Neural progenitor cell (in vitro differentiated cells): ENCODE results near the gene ASXL2. TPM values are rescaled to one million over a fixed set of nuclear protein-coding genes. Genes with fewer than 3 reads are reported as not detected.
A peak's percentile ranks its signal among the peaks of the same experiment; 100 is the strongest.

Experiments used
- DNase-seq: peaks from one replicate; pipeline ENCODE4 v3.0.0-alpha.2; 2016; ENCODE audit warnings: low spot score
- H2AFZ ChIP-seq: fragments of 200-600 bp; sonication (generic); replicated peaks from 2 replicates; pipeline ENCODE4 v1.6.1; 2016; ENCODE audit warnings: antibody characterized with exemption
- H3F3A ChIP-seq: fragments of 200-600 bp; sonication (generic); 2 replicates; pipeline ENCODE4 v1.6.1; 2016; ENCODE audit warnings: antibody characterized with exemption, low read depth
- H3K27ac ChIP-seq: fragments of 200-600 bp; sonication (generic); 2 replicates; pipeline ENCODE4 v1.5.1; 2016; ENCODE audit warnings: mild to moderate bottlenecking
- H3K27me3 ChIP-seq: fragments of 200-600 bp; sonication (generic); 2 replicates; pipeline ENCODE4 v1.6.1; 2016; ENCODE audit warnings: mild to moderate bottlenecking, moderate library complexity
- H3K36me3 ChIP-seq: fragments of 200-600 bp; sonication (generic); 2 replicates; pipeline ENCODE4 v1.5.1; 2016
- H3K4me1 ChIP-seq: fragments of 200-600 bp; sonication (generic); 2 replicates; pipeline ENCODE4 v1.6.1; 2016; ENCODE audit warnings: mixed run types
- H3K4me2 ChIP-seq: fragments of 200-600 bp; sonication (generic); 2 replicates; pipeline ENCODE4 v1.6.1; 2016
- H3K4me3 ChIP-seq: fragments of 200-600 bp; sonication (generic); 2 replicates; pipeline ENCODE4 v1.5.1; 2016
- H3K79me2 ChIP-seq: fragments of 200-600 bp; sonication (generic); 2 replicates; pipeline ENCODE4 v1.6.1; 2016; ENCODE audit warnings: low read depth
- H3K9ac ChIP-seq: fragments of 200-600 bp; sonication (generic); 2 replicates; pipeline ENCODE4 v1.6.1; 2016
- H3K9me3 ChIP-seq: fragments of 200-600 bp; sonication (generic); 2 replicates; pipeline ENCODE4 v1.5.1; 2016; ENCODE audit warnings: low read depth
- H4K20me1 ChIP-seq: fragments of 200-600 bp; sonication (generic); 2 replicates; pipeline ENCODE4 v1.6.1; 2016; ENCODE audit warnings: low read depth
- H3K27ac Mint-ChIP-seq: 3 replicates; pipeline ENCODE4 v1.8.0; 2021; ENCODE audit warnings: mixed read lengths
- H3K27me3 Mint-ChIP-seq: 2 replicates; pipeline ENCODE4 v1.8.0; 2022; ENCODE audit warnings: low read depth, mild to moderate bottlenecking, inconsistent platforms, moderate library complexity, mixed read lengths; ENCODE audit not compliant: insufficient read depth
- H3K36me3 Mint-ChIP-seq: 3 replicates; pipeline ENCODE4 v1.8.0; 2021; ENCODE audit warnings: mixed read lengths
- H3K4me1 Mint-ChIP-seq: 3 replicates; pipeline ENCODE4 v1.8.0; 2021; ENCODE audit warnings: mixed read lengths
- H3K4me3 Mint-ChIP-seq: 3 replicates; pipeline ENCODE4 v1.8.0; 2021; ENCODE audit warnings: mild to moderate bottlenecking, moderate library complexity, mixed read lengths
- H3K9me3 Mint-ChIP-seq: 3 replicates; pipeline ENCODE4 v1.8.0; 2020; ENCODE audit warnings: mixed read lengths
- EZH2 ChIP-seq: fragments of 200-600 bp; sonication (generic); IDR thresholded peaks from 2 replicates; pipeline ENCODE4 v1.6.1; 2017; ENCODE audit warnings: antibody characterized with exemption, mild to moderate bottlenecking, moderate library complexity
- EZH2phosphoT487 ChIP-seq: fragments of 200-600 bp; sonication (generic); IDR thresholded peaks from 2 replicates; pipeline ENCODE4 v1.6.1; 2017; ENCODE audit warnings: antibody characterized with exemption
- total RNA-seq: library from RNA; depleted of rRNA; stranded (reverse); fragments of >200 nt; gene quantifications from 2 replicates; pipeline ENCODE4 v1.2.3, GENCODE V29; 2015; ENCODE audit warnings: low replicate concordance
- TF ChIP-seq, protein P1 (sequence below): fragments of 200-600 bp; sonication (generic); IDR thresholded peaks from 2 replicates; pipeline ENCODE4 v1.5.1; 2017; ENCODE audit warnings: antibody characterized with exemption, mild to moderate bottlenecking

Gene ASXL2
- total RNA-seq, 1 donor from 2014 or later = 8.7 TPM

DNA sequence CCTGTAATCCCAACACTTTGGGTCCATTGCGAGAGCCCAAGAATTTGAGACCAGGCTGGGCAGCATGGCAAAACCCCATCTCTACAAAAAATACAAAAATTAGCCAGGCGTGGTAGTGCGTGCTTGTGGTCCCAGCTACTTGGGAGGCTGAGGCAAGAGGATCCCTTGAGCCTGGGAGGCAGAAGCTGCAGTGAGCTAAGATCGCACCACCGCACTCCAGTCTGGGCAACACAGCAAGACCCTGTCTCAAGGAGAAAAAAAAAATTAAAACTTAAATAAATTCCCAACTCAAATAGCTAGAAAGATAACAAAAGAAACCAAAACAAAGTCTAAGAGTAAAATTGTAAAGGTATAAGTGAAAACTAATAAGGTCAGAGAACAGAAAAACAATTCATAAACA is 6.2 kb downstream of the ASXL2 start:
- Histone ChIP-seq H3K4me3 (no peak overlapping the region), H4K20me1 (peaks cover 19% of the 10 kb centered on the region), H3K79me2 (peaks cover 100% of the 10 kb centered on the region), H3F3A (peaks cover 4% of the 10 kb centered on the region), H3K4me2 (no peak overlapping the region), H3K27ac (no peak overlapping the region), H3K9me3 (no peaks in the 10 kb centered on the region), H3K36me3 (peaks cover 2% of the 10 kb centered on the region), H2AFZ (no peak overlapping the region), H3K4me1 (peaks cover 13% of the 10 kb centered on the region), H3K9ac (no peak overlapping the region), H3K27me3 (no peaks in the 10 kb centered on the region)
- H3K27ac Mint-ChIP-seq = no peak overlapping the region
- no peak for DNase-seq
- TF ChIP-seq, protein P1, sequence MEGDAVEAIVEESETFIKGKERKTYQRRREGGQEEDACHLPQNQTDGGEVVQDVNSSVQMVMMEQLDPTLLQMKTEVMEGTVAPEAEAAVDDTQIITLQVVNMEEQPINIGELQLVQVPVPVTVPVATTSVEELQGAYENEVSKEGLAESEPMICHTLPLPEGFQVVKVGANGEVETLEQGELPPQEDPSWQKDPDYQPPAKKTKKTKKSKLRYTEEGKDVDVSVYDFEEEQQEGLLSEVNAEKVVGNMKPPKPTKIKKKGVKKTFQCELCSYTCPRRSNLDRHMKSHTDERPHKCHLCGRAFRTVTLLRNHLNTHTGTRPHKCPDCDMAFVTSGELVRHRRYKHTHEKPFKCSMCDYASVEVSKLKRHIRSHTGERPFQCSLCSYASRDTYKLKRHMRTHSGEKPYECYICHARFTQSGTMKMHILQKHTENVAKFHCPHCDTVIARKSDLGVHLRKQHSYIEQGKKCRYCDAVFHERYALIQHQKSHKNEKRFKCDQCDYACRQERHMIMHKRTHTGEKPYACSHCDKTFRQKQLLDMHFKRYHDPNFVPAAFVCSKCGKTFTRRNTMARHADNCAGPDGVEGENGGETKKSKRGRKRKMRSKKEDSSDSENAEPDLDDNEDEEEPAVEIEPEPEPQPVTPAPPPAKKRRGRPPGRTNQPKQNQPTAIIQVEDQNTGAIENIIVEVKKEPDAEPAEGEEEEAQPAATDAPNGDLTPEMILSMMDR = no peak
- TF ChIP-seq EZH2phosphoT487 = no peak
- no peak for TF ChIP-seq EZH2
- peaks cover 4% of the 10 kb centered on the region for H3K4me1 Mint-ChIP-seq
- no peaks in the 10 kb centered on the region for H3K9me3 Mint-ChIP-seq
- H3K36me3 Mint-ChIP-seq = no peaks in the 10 kb centered on the region
- H3K27me3 Mint-ChIP-seq = no peaks in the 10 kb centered on the region
- H3K4me3 Mint-ChIP-seq = no peak overlapping the region

DNA sequence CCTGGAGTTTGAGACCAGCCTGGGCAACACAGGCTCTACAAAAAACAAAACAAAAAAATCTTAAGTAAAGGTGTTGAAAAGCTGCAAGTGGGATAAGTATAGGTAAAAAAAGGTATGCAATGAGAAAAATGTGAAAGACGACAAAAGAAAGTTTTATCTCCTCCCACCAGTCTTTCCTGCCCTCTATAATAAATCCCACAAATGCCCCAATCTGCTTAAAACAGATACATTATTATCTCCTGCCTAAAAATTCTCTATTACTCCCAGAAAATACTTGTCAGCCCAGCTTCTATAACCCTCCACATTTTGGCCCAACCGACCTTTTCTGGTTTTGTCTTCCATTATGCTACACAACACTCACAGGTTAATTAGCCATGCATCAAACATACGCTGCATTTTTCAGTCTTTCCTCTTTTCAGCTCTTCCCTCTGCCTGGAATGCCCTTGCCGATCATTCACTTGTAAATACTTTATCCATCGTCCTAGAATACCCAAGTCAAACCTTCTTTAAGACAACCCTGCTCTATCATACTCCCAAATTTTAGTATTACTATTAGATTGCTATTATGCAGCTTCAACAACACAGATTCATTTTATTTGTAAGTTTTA is 10.8 kb downstream of the ASXL2 start:
- Histone ChIP-seq H4K20me1 (peaks cover 9% of the 10 kb centered on the region), H3K36me3 (peaks cover 2% of the 10 kb centered on the region), H3K27ac (no peak overlapping the region), H3K4me3 (no peak overlapping the region), H3K79me2 (peaks cover 100% of the 10 kb centered on the region), H3K9me3 (no peaks in the 10 kb centered on the region), H2AFZ (no peak overlapping the region), H3K4me1 (no peaks in the 10 kb centered on the region), H3K4me2 (no peak overlapping the region), H3F3A (no peaks in the 10 kb centered on the region), H3K9ac (no peak overlapping the region), H3K27me3 (no peaks in the 10 kb centered on the region)
- H3K27me3 Mint-ChIP-seq = no peaks in the 10 kb centered on the region
- H3K36me3 Mint-ChIP-seq = peaks cover 2% of the 10 kb centered on the region
- DNase-seq = no peak
- no peaks in the 10 kb centered on the region for H3K9me3 Mint-ChIP-seq
- no peak for TF ChIP-seq EZH2
- TF ChIP-seq EZH2phosphoT487 = no peak
- TF ChIP-seq, protein P1 = no peak
- H3K4me1 Mint-ChIP-seq = no peaks in the 10 kb centered on the region
- H3K4me3 Mint-ChIP-seq = no peak overlapping the region
- H3K27ac Mint-ChIP-seq = no peak overlapping the region

DNA sequence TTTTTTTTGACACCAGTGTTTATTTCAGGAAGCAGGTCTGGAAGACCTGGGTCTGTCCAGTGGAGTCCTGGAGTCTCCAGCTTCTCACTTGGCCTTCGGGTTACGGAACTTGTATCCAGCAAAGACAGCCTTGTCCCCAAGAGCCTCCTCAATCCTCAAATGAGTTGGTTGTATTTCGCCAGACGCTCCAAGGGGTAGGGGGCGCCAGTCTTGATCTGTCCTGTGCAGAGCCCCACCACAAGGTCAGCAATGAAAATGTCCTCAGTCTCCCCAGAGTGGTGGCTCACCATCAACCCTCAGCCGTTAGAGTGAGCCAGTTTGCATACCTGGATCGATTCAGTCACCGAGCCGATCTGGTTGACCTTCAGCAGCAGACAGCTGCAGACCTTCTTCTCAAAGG is 21.9 kb downstream of the ASXL2 start:
- H3K9me3 Mint-ChIP-seq = no peaks in the 10 kb centered on the region
- no peaks in the 10 kb centered on the region for H3K9me3 ChIP-seq
- peaks cover 16% of the 10 kb centered on the region for H3K4me1 ChIP-seq
- no peak overlapping the region for H3K27ac ChIP-seq
- H3K4me3 ChIP-seq = no peak overlapping the region
- no peak overlapping the region for H3K9ac ChIP-seq
- TF ChIP-seq, protein P1 = peak; percentile 11
- TF ChIP-seq EZH2 = no peak
- H4K20me1 ChIP-seq = peaks cover 26% of the 10 kb centered on the region
- peaks cover 4% of the 10 kb centered on the region for H3K4me1 Mint-ChIP-seq
- no peak overlapping the region for H3K4me3 Mint-ChIP-seq
- no peak overlapping the region for H3K27ac Mint-ChIP-seq
- peak; percentile 15 for DNase-seq
- peaks cover 3% of the 10 kb centered on the region for H3K27me3 Mint-ChIP-seq
- H2AFZ ChIP-seq = no peak overlapping the region
- H3K79me2 ChIP-seq = peaks cover 71% of the 10 kb centered on the region
- H3K36me3 ChIP-seq = no peaks in the 10 kb centered on the region
- no peaks in the 10 kb centered on the region for H3K27me3 ChIP-seq
- no peak overlapping the region for H3K4me2 ChIP-seq
- peaks cover 2% of the 10 kb centered on the region for H3K36me3 Mint-ChIP-seq
- H3F3A ChIP-seq = peaks cover 14% of the 10 kb centered on the region
